Stimulated activated CD8-positive, alpha-beta memory T cell treated with anti-CD3 and anti-CD28 coated beads, Interleukin-12 subunit alpha, Interleukin-12 subunit beta, amount 100 ng/mL, for 4 hours (primary cell): ENCODE results near the gene TMEM141.
A peak's percentile ranks its signal among the peaks of the same experiment; 100 is the strongest.

Experiments
- DNase-seq: peaks from one replicate; pipeline ENCODE4 v3.0.0-alpha.2; 2020; ENCODE audit warnings: low read depth

TMEM141 gene

GRCh38 chr9:136790640-136791515 is at the start of gene TMEM141:
TMEM141 (plus strand) TSS chr9:136791344; CDS start chr9:136791371, 27 bp downstream.
- DNase-seq: peak; percentile 100

DNA sequence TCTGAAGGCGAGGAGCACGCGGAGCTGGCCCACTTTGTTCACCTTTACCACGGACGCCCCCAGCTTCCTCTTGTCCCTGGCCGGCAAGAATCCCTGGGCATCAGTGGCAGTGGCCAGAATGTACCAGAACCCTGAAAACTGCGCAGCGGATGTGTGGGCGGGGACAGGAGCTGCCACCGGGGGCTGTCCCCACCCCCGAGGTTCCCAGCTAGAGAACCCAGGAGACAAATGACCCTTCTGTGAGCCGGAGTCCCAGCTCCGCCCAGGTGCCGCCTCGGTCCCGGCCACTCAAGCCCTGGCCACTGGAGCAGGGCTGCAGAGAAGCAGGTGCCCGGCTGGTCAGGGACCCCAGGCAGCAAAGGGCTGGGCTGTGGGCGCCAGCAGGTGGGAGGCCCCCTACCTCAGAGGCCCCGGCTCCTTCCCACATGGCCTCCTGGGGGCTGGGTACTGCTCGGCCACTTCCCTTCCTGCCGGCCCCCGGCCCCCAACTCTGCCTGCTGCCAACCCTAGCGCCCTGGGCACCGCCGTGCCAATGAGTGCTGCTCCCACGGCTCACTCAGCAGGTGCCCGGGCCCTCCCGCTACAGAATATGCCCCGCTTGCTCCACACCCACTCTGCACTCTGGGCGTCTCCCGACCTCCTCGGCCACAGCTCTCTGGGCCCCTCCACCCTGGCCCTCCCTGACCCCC is 49.1 kb upstream of the TMEM141 start:
- no peak for DNase-seq

DNA sequence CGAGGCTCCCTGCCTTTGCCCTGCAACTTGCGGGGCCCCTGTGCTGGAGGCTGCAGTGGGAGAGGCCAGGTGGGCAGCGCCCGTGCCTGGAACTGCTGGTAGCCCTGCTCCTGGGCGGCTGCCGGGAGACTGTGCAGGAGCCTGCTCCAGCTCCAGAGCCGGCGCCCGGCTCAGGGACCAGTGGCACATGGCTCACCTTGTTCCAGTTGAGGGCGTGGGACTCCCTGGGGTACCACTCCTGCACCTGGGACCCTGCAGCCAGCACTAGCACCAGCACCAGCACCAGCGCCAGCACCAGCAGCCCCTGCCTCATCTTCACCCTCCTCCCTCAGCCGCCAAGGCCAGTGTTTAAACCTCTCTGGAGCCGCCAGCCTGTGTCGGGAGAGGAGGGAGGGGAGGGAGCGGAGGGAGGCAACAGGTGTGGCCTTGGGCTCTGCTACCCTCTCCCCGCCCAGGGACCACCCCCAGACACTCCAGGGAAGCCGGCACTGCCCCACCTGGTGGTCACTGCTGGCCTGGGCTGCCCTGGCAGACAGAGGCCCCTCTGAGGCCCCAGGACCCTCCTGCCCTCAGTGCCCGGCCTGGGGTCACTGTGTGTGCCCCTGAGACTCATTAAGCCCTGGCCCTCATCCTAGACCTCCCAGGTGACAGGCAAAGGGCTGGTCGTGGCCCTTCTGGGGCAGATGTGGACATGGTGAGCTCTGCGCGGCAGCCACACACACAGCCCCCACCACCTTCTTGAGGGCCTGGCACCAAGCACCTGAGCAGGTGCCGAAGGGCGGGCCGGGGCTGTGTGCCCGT is 48.4 kb upstream of the TMEM141 start, which contains the start of gene LCN10:
Gene LCN10 (minus strand): TSS at position 350 of the 801 bp plus-strand sequence. CDS start 37 bp downstream, at position 313.
- DNase-seq: no peak

DNA sequence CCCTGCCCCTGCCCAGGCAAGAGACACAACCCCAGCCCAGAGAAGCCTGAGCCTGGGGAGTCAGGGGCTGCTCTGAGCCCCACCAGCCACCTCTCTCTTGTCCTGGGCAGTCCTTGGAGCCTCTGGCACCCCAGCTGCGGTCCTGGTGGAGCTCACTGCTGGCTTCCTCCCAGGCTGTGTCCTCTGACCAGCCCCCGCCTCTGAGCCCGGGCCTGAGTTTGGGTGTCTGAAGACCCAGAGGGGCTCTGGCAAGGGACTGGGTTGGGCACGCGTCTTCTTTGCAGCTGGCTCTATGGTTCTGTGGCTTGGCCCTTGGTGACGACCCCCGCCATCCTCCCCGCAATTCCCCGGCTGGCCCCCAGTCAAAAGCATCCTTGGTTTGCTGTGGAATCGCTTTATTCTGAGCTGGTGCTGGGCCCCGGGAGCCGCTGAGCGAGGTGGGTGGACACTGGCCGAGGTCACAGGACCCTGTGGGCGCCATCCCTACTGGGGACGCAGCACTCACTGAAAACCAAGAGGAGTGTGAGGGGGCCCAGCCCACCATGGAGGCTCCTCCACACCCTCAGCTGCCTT is 47.4 kb upstream of the TMEM141 start:
- DNase-seq: no peak

DNA sequence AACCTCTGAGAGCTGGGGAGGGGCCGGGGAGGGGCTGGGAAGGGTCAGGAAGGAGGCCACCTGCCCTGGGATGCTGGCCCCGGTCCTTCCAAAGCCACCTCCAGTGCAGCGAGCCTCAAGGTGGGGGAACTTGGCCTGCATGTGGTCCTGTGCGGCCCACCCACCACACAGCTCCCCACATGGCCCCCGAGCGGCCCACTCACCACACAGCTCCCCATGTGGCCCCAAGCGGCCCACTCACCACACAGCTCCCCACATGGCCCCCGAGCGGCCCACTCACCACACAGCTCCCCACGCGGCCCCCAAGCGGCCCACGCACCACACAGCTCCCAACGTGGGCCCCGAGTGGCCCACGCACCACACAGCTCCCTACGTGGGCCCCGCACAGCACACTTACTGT is 46.4 kb upstream of the TMEM141 start:
- no peak for DNase-seq

- no peak for DNase-seq
Measured at GRCh38 chr9:136745389-136746154, 45.6 kb upstream of the TMEM141 start.

DNA sequence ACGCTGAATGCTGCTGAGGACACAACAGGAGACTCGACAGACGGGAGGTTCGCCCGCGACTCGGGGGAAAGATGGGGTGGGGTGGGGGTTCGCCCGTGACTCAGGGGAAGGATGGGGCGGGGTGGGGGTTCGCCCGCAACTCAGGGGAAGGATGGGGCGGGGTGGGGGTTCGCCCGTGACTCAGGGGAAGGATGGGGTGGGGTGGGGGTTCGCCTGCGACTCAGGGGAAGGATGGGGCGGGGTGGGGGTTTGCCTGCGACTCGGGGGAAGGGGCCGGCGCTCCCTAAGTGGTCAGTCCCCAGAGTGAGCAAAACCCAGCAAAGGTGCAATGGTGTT is 45.0 kb upstream of the TMEM141 start:
- no peak for DNase-seq

- DNase-seq: no peak
Measured at GRCh38 chr9:136746621-136747020, 44.5 kb upstream of the TMEM141 start.

GRCh38 chr9:136747161-136748060 is 43.7 kb upstream of the TMEM141 start:
- no peak for DNase-seq

DNA sequence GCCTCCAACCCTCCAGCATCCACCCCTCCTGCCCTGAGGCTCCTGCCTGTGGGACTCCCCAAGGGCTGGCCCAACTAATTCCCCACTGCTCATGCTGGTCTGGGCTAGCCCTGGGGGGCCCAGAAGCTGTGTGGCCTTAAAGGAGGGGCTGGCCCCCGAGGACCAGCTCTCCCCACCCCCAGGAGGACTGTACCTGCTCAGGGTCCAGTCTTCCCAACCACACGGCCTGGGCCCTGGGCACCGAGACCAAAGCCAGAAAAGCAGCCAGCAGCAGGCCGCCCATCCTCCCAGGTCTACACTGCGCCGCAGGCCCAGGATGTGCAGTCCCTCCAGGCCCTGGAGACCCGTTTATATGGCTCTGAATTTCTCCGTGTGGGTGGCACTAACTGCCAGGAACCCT is 42.9 kb upstream of the TMEM141 start, which contains the start of gene LCN6:
Gene LCN6 (minus strand): TSS at position 325 of the 400 bp plus-strand sequence. CDS start 42 bp downstream, at position 283.
- DNase-seq: no peak

DNA sequence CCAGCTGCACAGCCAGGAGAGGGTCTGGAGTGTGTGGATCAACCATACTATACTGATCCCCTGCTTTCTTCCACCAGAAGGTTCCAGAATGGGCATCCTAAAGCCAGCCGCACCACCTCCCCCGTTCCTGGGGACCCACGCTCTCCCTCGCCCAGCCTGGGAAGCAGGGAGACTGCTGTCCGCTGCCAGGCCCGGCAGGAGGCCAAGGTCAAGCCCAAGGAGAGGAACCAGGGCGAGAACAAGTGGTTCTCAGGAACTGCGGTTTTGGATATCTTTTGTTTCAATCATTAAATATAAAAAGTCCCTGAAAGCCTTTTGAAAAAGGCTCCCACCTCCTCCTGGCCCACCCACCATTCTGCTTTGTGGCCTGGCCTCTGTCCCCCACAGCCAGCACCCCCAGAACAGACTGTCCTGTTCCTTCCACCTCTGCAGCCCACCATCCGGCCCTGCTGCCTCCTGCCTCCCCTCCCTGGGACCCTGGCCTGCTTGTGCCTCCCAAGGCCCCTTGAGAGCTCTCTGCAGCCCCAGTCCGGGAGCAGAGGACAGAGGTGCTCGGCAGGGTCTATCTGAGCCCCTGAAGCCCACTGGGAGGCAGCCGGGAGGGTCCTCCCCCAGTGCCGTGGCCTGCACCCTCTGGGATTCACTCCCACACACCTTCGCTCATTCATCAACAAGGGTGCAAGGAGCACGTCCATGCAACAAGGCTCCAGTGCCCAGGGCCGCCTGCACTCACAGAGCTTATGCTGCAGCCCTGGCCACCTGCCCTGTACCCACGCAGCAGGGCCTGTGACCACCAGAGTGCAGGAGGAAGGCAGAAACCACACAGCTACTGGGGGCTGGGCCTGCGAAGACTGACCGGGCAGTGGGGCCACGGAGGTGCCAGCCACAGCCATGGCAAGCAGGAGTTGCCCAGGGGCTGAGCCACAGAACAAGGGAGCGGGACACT is 42.2 kb upstream of the TMEM141 start:
- DNase-seq: no peak

GRCh38 chr9:136750526-136750925 is 40.6 kb upstream of the TMEM141 start:
- no peak for DNase-seq

- no peak for DNase-seq
Measured at GRCh38 chr9:136751244-136751643, 39.9 kb upstream of the TMEM141 start.

- DNase-seq: no peak
Measured at GRCh38 chr9:136751814-136752213, 39.3 kb upstream of the TMEM141 start.

- no peak for DNase-seq
Measured at GRCh38 chr9:136753371-136754058, 37.6 kb upstream of the TMEM141 start.

- DNase-seq: no peak
Measured at GRCh38 chr9:136754059-136754572, 37.0 kb upstream of the TMEM141 start.

GRCh38 chr9:136754626-136755301 is 36.4 kb upstream of the TMEM141 start:
- DNase-seq: no peak
